CD4-positive, alpha-beta T cell treated with Interleukin-17A for 1 hour (primary cell): ENCODE data around the gene CBX5.
"Not testable (repeated sequence)": the region's sequence is repeated elsewhere in the genome, so short reads cannot be mapped to it uniquely, and the experiment has no call there.

Experiments used
- DNase-seq: peaks from one replicate; pipeline ENCODE4 v3.0.0-alpha.2; 2020

The CBX5 gene

GRCh38 chr12:54279632-54280467 lies at the start of gene CBX5:
CBX5 (minus strand) TSS chr12:54280122; CDS start chr12:54257650, 22,472 bp downstream.
- peak; percentile 100 for DNase-seq

- DNase-seq, result no peak
Observed at GRCh38 chr12:54328595-54329337, 48.8 kb upstream of the CBX5 start.

- DNase-seq, result not testable (repeated sequence)
Observed at GRCh38 chr12:54325442-54326109, 45.7 kb upstream of the CBX5 start.

GRCh38 chr12:54324617-54325441 lies 44.9 kb upstream of the CBX5 start, which contains the start of gene COPZ1:
COPZ1 (plus strand) TSS chr12:54325131; CDS start chr12:54325164, 33 bp downstream.
- peak; percentile 99 for DNase-seq

- no peak for DNase-seq
Observed at GRCh38 chr12:54321363-54321762, 41.4 kb upstream of the CBX5 start.

- DNase-seq, result not testable (repeated sequence)
Observed at GRCh38 chr12:54312309-54312708, 32.4 kb upstream of the CBX5 start.

GRCh38 chr12:54311051-54311450 lies 31.1 kb upstream of the CBX5 start:
- DNase-seq, result no peak

GRCh38 chr12:54306925-54307741 lies 27.2 kb upstream of the CBX5 start:
- peak; percentile 42 for DNase-seq

GRCh38 chr12:54304187-54304810 lies 24.4 kb upstream of the CBX5 start:
- peak; percentile 50 for DNase-seq

GRCh38 chr12:54303640-54304039 lies 23.7 kb upstream of the CBX5 start:
- no peak for DNase-seq

GRCh38 chr12:54301428-54302048 lies 21.6 kb upstream of the CBX5 start:
- no peak for DNase-seq

- no peak for DNase-seq
Observed at GRCh38 chr12:54300732-54301427, 21.0 kb upstream of the CBX5 start, which contains the start of gene NFE2. NFE2 (minus strand) TSS chr12:54301015; CDS start chr12:54295248, 5,767 bp downstream.

GRCh38 chr12:54300225-54300731 lies 20.4 kb upstream of the CBX5 start:
- no peak for DNase-seq

- DNase-seq, result no peak
Observed at GRCh38 chr12:54299515-54300224, 19.7 kb upstream of the CBX5 start.

- DNase-seq, result no peak
Observed at GRCh38 chr12:54298904-54299303, 19.0 kb upstream of the CBX5 start.

GRCh38 chr12:54296393-54297099 lies 16.6 kb upstream of the CBX5 start:
- no peak for DNase-seq

- no peak for DNase-seq
Observed at GRCh38 chr12:54294953-54295566, 15.1 kb upstream of the CBX5 start.
